ENCODE measurements around the gene GPR3.
"Not testable (repeated sequence)": the region's sequence is repeated elsewhere in the genome, so short reads cannot be mapped to it uniquely, and the experiment has no call there.

The GPR3 gene

DNA sequence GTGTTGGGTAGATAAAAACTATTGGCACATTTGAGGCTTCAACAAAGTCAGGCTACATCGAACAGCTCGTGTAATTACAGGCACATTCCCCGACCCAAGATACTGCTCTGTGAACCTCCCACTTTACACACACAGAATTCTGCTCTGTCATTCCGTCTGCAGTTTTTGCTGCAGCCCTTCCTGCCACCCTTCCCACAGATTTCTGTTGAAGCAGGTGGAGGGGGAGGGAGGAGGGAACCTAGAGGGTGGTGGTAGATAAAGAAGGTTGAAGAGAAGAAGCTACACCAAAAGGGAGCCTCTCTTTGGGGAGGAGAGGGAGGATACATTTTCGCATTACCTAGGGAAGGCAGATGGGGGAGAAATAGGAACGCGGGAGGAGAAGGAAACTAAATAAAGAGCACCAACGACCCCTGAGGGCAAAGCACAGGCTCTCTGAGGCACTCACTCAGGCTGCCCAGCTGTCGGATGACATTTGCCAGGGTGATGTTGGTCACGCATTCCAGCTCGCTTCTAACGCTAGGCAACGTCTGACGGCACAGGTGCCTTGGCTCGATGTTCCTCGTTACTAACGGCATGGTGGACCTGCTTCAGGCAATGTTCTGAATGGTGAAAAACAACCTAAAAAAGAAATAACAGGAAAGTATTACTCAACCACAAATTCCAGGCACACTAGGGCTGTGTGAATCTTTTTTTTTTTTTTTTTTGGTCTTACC, 36.0 kb downstream of the GPR3 start:
- DNase-seq = no peak

GRCh38 chr1:27429029-27429425, 36.6 kb downstream of the GPR3 start:
- DNase-seq = no peak

DNA sequence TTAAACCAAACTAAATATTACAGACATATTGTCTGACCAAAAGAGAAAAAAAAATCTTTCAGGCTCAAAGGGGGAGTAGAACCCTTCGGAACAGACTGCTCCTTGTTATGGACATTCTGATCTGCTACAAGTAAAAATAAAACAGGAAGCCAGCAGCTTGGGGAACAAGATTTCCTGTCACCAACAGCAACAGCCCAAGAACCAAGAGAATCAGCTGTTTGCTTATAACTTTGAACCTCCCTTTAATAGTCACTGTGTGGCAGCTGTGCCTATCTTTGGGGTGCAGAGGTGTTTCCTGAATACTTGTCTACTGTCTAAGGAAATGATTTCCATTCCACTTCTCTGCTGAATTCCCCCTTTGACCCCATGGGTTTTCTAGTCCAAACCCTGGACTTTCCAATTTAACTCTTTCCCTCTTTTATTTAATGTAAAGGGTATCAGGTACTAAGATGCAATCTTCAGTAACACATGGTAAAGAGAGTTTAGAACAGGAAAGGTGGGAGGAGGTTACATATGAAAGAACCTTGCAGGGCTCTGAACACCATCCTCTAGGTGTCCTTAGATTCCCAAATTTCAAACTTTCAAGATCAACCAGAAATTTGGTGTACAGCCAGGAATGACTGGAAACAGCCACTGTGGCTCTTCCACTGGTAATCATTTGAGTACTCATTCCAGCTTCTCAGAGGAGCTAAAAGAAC, 38.6 kb downstream of the GPR3 start:
- DNase-seq = no peak

- no peak for DNase-seq
These were observed 39.1 kb downstream of the GPR3 start for GRCh38 chr1:27431601-27431940.

- DNase-seq = not testable (repeated sequence)
These were observed 40.3 kb downstream of the GPR3 start for GRCh38 chr1:27432725-27433124.

DNA sequence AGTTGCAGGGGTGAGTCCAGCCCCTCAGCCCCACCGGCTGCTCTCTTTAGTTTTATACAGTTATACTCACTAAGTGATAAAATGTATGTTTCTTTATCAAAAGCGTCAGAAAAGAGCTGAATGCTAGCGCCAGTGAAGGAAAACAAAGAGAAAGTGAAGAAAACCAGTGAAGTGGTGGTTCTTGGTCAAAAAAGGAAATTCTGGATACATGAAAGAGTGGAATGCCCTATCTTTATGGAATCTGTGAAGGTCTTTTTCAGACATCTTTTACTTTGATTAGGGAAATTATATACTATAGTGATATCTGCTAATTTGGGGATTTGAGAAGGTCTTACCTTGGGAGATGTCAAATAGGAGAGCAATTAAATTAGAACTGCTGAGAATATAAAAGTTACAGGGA, 41.3 kb downstream of the GPR3 start:
- DNase-seq = no peak

DNA sequence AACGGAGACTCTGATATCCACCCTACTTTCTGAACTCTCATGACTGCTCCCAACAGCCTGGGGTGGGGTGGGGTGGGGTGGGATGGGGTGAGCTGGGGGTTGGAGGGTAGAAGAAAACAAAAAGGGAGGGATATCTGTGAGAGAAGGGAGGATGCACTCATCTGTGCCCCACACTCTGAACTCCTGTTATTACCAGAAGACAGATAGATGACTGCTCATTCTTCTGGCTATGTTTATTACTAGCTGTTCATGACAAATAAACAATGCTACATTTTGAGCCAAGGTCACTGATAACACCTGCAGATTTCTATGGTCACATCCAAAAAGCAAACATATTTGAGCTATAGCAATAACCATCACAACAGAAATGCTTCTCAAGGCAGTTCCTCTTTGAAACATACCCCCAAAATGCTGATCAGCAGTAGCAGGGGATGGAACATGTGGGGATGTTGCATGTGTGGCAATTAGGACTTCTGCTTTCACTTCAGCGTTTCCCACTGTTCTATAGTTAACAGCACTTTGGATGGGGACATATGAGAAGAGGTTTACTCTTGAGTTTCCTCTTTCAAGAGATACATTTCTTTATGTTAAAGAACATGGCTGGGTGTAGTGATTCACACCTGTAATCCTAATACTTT, 43.3 kb downstream of the GPR3 start:
- no peak for DNase-seq

DNA sequence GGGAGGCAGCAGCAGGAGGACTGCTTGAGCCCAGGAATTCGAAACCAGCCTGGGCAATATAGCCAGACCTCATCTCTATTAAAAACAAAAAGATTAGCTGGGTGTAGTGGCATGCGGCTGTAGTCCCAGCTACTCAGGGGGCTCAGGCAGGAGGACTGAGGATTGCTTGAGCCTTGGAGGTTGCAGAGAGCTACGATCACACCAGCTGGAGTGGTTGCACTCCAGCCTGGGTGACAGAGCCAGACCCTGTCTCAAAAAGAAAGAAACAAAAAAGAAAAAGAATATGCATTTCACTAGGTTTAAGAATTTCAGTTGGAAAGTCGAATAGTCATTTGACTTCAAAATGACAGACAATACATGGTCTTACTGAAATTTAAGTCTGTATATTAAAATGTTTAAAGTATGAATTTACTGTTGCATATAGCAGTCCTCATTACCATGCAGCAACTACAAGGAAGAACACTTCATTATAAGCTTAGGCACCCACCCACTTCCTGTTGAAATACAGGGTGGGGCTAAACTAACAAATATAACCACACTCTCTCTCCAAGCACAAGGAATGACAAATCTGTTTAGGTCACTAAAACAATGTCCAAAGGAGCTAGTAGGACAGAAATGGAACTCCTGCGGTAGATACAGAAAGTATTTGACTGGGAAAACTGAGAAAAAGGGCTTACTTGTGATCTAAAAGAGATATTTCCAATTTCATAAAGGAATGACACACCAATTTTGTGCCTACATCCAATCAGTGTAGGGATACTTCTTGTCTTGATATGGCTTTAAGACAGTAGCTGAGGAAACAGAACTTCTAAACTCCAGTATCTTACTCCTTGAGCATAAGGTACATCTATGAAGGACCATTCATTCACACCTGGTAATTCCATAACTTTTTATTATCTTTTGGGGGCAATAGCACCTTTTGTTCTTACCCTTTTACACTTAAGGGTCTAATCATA, 44.1 kb downstream of the GPR3 start:
- no peak for DNase-seq

- no peak for DNase-seq
These were observed 46.2 kb downstream of the GPR3 start for GRCh38 chr1:27438621-27439061.

GRCh38 chr1:27439150-27439549, 46.7 kb downstream of the GPR3 start:
- no peak for DNase-seq

DNA sequence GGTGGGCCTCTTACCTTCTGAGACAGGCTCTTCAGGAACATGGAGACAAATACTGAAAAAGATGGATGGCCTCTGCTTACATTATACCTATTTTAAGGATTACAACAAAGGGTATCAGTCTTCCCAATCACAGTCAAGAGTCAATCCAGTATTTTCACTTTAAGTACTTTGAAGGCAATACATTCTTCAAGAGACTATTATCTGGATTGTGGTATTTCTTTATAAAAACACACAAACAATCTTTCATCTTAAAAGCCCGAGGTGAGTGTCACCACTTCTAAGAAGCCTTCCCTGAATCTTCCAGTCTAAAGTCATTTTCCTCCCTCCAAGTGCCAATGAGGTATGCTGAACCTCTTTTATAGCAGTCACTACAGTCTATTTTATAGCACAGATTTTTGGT, 52.2 kb downstream of the GPR3 start:
- no peak for DNase-seq
